ENCODE data around the gene BTBD1. TPM values are rescaled to one million over a fixed set of nuclear protein-coding genes. Genes with fewer than 3 reads are reported as not detected.

BTBD1 gene
- total RNA-seq, 1 experiment from 2014 or later: 80.0 TPM

DNA sequence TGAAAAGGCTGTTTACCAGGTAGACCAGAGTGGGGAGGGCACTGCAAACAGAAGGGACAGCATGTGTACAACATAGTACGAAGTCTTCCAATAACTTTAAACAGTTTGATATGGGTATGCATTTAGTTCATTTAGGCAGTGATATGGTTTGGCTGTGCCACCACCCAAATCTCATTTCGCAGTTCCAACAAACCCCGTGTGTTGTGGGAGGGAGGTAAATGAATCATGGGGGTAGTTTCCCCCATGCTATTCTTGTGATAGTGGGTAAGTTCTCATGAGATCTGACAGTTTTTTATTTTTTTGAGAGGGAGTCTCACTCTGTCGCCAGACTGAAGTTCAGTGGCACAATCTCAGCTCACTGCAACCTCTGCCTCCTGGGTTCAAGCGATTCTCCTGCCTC lies 88.6 kb downstream of the BTBD1 start (continued):
- TF ChIP-seq REST (IDR thresholded peaks at IDR 0.05; ENCODE audit: low read depth): no peak
- no peak for TF ChIP-seq SIN3A (IDR thresholded peaks at IDR 0.05; ENCODE audit: low read depth)
- no peak for TF ChIP-seq ELF1 (IDR thresholded peaks at IDR 0.05; ENCODE audit: borderline replicate concordance, low read depth)
- no peak for TF ChIP-seq EGR1 (IDR thresholded peaks at IDR 0.05; ENCODE audit: low read depth)

DNA sequence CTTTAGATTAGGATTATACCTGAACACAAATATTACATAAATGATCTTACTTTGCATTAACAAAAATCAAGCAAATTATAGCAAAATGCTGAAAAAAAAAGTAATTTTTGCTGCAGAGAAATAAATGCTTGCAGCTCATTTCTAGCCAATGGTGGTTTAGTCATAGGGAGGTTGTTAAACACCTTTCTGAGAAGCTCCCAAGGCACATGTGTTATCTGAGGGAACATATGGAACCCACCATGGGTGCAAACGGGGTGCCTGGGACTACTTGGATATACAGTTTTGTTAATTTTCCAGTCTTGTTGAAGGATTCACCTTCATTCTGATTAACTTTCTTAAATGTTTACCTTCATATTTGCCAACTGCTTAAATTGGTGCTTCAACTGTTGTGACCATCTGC lies 90.0 kb downstream of the BTBD1 start:
- Histone ChIP-seq H3K27ac (ENCODE audit: low read depth, low read length) (no peak overlapping the region), H3K4me2 (ENCODE audit: low read length) (no peak overlapping the region), H3K9me3 (ENCODE audit: control insufficient read depth in 1 of 2, insufficient read depth in 1 of 2, low read depth in 1 of 2, low read length in 2 of 2) (no peaks in the 10 kb centered on the region), H3K9ac (ENCODE audit: low read length) (no peak overlapping the region), H3K79me2 (ENCODE audit: insufficient read depth, low read length) (no peaks in the 10 kb centered on the region), H3K4me1 (ENCODE audit: control insufficient read depth in 1 of 2, insufficient read depth in 2 of 2, low read length in 2 of 2) (no peaks in the 10 kb centered on the region), H4K20me1 (ENCODE audit: insufficient read depth) (no peaks in the 10 kb centered on the region), H2AFZ (ENCODE audit: low read depth, low read length, poor library complexity, severe bottlenecking) (no peak overlapping the region), H3K36me3 (ENCODE audit: control insufficient read depth in 1 of 2, insufficient read depth in 2 of 2, low read length in 2 of 2) (no peaks in the 10 kb centered on the region), H3K27me3 (ENCODE audit: insufficient read depth, low read length) (no peaks in the 10 kb centered on the region), H3K9me2 (ENCODE audit: insufficient read depth) (no peaks in the 10 kb centered on the region), H3K4me3 (replicated peaks in 1 of 2; ENCODE audit: low read depth in 1 of 2, low read length in 2 of 2) (no peak overlapping the region)
- DNase-seq (ENCODE audit: low read depth, low spot score) (no peak), ATAC-seq (no peak)
- BruUV-seq (replicated peaks): no TSS peak
- intact Hi-C loops (cut with micrococcal nuclease): no loop called here
- TF ChIP-seq SIN3A (IDR thresholded peaks at IDR 0.05; ENCODE audit: low read depth): no peak
- TF ChIP-seq EZH2 (IDR thresholded peaks at IDR 0.05): no peak
- CTCF ChIA-PET: no interaction called here
- POLR2A ChIA-PET: no interaction called here
- RAD21 ChIA-PET (ENCODE audit: low non-redundant PET in 1 of 2, low total read pairs in 2 of 2, uncharacterized antibody in 2 of 2, unreplicated experiment in 2 of 2): interaction anchor here in 1 of 2 experiments (0.7 kb wide), 1 partner anchor 18 kb away, joined by 5 read pairs; no protein-coding TSS in a partner anchor

All from HCT116 (cell line).